Bronchial epithelial cell (primary cell): ENCODE results near the gene MICAL3. TPM values are rescaled to one million over a fixed set of nuclear protein-coding genes. Genes with fewer than 3 reads are reported as not detected.
A peak's percentile ranks its signal among the peaks of the same experiment; 100 is the strongest.

Source experiments
- DNase-seq: peaks from one replicate; pipeline ENCODE4 v3.0.0-alpha.2; 2010; ENCODE audit warnings: low read depth
- FAIRE-seq: peaks from 2 replicates; lab custom pipeline; 2011; peaks lifted over from hg19 to GRCh38; lab: Jason Lieb, UNC
- H3K27me3 ChIP-seq: 2 replicates; pipeline ENCODE4 v1.5.1; 2011; ENCODE audit warnings: low read length; ENCODE audit not compliant: control insufficient read depth, insufficient read depth
- H3K36me3 ChIP-seq: 2 replicates; pipeline ENCODE4 v1.5.1; 2011; ENCODE audit warnings: low read length; ENCODE audit not compliant: control insufficient read depth, insufficient read depth
- H3K4me3 ChIP-seq: 2 replicates; pipeline ENCODE4 v1.5.1; 2011; ENCODE audit warnings: mild to moderate bottlenecking, low read depth, low read length, control low read depth
- total RNA-seq: library from RNA; depleted of rRNA; stranded (reverse); fragments of >200 nt; gene quantifications from 2 replicates; pipeline ENCODE4 v1.2.1, GENCODE V29; 2014
- TF ChIP-seq, protein P1 (sequence below): IDR thresholded peaks from 2 replicates; pipeline ENCODE4 v1.5.1; 2011; ENCODE audit warnings: mild to moderate bottlenecking, moderate library complexity, low read length, control low read depth, inconsistent platforms; ENCODE audit not compliant: insufficient read depth, severe bottlenecking

The MICAL3 gene
- total RNA-seq, 1 donor from 2014 or later: 13.4 TPM

DNA sequence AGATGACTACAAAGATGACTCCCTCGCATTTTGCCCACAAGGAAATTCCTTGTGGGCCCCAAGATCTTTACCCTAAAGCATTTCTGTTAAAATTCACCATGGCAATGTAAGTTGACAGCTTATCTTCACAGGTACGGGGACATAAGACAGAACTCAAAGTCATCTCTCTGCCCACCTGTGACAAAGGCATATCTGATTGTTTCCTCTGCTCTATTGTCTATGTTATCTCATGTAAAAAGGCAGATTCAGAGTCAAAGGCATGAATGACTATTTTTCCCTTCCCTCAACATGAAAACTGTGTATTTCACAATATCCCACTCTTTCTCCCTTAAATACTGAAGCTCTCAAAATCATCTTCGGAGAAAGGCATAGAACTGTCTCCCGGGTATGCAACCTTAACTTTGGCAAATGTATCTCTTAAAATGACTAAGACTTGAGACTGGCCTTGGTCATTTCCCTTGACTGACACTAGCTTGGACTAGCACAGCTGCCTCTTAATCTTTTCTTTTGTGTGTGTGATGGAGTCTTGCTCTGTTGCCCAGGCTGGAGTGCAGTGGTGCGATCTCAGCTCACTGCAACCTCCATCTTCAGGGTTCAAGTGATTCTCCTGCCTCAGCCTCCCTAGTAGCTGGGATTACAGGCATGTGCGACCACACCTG, 103.2 kb downstream of the MICAL3 start:
- TF ChIP-seq, protein P1, sequence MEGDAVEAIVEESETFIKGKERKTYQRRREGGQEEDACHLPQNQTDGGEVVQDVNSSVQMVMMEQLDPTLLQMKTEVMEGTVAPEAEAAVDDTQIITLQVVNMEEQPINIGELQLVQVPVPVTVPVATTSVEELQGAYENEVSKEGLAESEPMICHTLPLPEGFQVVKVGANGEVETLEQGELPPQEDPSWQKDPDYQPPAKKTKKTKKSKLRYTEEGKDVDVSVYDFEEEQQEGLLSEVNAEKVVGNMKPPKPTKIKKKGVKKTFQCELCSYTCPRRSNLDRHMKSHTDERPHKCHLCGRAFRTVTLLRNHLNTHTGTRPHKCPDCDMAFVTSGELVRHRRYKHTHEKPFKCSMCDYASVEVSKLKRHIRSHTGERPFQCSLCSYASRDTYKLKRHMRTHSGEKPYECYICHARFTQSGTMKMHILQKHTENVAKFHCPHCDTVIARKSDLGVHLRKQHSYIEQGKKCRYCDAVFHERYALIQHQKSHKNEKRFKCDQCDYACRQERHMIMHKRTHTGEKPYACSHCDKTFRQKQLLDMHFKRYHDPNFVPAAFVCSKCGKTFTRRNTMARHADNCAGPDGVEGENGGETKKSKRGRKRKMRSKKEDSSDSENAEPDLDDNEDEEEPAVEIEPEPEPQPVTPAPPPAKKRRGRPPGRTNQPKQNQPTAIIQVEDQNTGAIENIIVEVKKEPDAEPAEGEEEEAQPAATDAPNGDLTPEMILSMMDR: no peak
- no peaks in the 10 kb centered on the region for H3K27me3 ChIP-seq
- H3K4me3 ChIP-seq: no peak overlapping the region
- H3K36me3 ChIP-seq: no peaks in the 10 kb centered on the region
- DNase-seq (no peak), FAIRE-seq (no peak)

DNA sequence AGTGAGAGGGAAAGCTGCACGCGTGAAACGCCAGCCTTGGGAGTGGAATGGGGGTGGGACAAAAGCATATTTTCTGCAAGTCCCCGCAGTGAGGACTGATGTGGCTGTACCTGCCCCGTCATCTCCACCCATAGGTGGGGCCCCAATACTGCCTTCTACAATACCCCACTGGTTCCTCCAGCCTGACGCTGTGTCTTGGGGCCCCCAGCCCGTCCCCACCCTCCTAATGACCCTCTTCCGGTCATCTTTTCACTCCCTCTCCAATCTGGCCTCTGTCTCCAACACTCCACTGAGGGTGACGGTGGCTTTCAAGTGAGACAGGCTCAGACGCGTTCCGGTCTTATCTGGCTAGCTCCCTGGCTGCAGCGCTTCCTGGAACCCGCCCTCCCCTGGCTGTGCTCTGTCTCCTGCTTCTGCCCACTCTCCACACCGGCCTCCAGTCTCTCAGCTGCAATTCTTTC, 104.2 kb downstream of the MICAL3 start:
- no peak for FAIRE-seq
- TF ChIP-seq, protein P1: no peak
- Histone ChIP-seq H3K4me3 (no peak overlapping the region), H3K27me3 (no peaks in the 10 kb centered on the region), H3K36me3 (no peaks in the 10 kb centered on the region)
- DNase-seq: peak; percentile 76

DNA sequence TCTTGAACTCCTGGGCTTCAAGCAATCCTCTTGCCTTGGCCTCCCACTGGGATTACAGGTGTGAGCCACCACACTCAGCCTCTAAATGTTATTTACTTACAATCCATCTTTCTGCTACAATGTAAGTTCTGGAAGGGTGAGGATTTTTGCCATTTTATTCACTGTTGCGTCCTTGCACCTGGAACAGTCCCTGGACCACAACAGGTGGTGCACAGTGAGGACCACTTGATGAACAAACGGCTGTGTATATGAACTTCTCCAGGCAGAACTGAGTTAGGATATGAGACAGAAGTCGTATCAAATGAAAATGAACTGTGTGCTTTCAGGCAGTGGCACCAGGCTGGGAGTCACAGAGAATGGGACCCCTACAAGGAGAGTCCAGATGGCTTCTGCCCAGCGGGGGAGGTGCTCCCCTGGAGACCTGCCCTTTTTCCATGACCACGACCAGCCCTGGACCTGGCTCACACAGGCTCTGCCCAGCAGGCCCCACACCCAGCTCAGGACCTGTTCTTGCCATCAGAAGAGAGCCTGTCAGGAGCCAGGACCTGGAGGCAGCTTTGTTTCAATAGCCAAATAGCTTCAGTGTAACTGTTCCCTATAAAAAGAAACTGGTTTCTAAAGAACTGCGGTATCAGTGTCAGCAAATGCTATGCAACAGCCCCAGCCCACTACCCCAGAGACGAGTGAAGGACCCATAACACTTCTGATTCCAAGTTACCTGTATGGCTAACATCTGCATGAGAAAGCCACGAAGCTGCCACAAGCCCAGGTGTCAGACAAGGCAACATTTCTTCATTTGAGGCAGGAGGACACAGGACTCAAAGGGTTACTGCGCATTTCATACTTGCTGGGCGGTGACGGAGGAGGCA, 104.9 kb downstream of the MICAL3 start:
- FAIRE-seq (no peak), DNase-seq (no peak)
- H3K36me3 ChIP-seq: no peaks in the 10 kb centered on the region
- H3K4me3 ChIP-seq: no peak overlapping the region
- TF ChIP-seq, protein P1: no peak
- no peaks in the 10 kb centered on the region for H3K27me3 ChIP-seq

DNA sequence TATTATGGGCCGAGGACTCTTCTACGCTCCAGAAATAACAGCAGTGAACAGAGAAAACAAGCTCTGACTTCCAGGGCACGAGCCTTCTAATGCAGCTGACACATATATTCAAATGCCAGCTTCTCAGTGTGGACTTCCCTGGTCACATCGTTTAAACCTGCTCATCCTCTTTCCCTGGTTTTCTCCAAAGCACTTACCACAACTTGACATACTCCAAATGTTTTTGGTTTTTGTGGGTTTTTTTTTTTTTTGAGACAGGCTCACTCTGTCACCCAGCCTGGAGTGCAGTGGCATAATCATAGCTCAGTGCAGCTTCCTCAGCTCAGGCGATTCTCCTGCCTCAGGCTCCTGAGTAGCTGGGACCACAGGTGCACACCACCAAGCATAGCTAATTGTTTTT, 105.5 kb downstream of the MICAL3 start:
- H3K27me3 ChIP-seq: no peaks in the 10 kb centered on the region
- TF ChIP-seq, protein P1: no peak
- DNase-seq (no peak), FAIRE-seq (no peak)
- no peak overlapping the region for H3K4me3 ChIP-seq
- H3K36me3 ChIP-seq: no peaks in the 10 kb centered on the region

DNA sequence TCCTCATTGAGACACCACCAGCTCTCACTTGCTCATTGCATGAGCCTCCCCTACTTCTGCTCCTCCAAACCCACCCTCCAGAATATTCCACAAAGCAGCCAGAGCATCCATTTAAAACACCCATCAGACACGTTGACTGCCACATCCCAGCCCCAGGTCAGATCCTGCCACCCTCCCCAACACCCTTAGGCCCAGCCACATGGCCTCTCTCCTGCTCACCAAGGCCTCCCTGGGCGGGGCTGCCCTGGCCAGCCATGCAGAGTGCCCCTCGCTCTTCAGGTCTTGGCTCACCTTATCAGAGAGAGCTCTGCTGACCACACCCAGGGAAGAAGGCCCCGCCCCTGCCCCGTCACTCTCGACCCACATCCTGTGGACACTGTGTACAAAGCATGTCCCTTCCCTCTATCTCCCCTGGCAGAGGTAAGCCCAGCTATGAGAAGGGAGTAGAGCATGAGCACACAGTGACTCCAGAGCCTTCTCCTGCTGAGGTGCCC, 106.8 kb downstream of the MICAL3 start:
- DNase-seq (peak; percentile 45), FAIRE-seq (no peak)
- Histone ChIP-seq H3K4me3 (no peak overlapping the region), H3K27me3 (no peaks in the 10 kb centered on the region), H3K36me3 (no peaks in the 10 kb centered on the region)
- TF ChIP-seq, protein P1: no peak
